Posterior vena cava (tissue), 2 donors: ENCODE results near the gene NKX6-2. TPM values are rescaled to one million over a fixed set of nuclear protein-coding genes. Genes with fewer than 3 reads are reported as not detected.
"Not testable (repeated sequence)": the region's sequence is repeated elsewhere in the genome, so short reads cannot be mapped to it uniquely, and the experiment has no call there.

Experiments
- DNase-seq: peaks from one replicate; pipeline ENCODE4 v3.0.0-alpha.2; 2020; ENCODE audit warnings: low spot score
- intact Hi-C, 2 donors: fragments of 100-400 bp; cut with DNase I; formaldehyde crosslinking; loops; one replicate each; pipeline versions ENCODE4 v1.14.1 to v1.14.2; 2022 to 2023
- total RNA-seq, 2 donors: library from RNA; stranded (reverse); fragmentation: NEBNext Ultra II Directional; extraction: Animal tissue kit (Norgen Biotek cat#: 25700); gene quantifications; one replicate each; pipeline ENCODE4 v1.2.1, GENCODE V29; 2021
- donor health status: DM: yes; HTN: yes; CAD: no.
- donor health status: DM: yes; HTN: yes; CAD: no.

NKX6-2 gene
- total RNA-seq, 2 donors from 2014 or later: not detected

DNA sequence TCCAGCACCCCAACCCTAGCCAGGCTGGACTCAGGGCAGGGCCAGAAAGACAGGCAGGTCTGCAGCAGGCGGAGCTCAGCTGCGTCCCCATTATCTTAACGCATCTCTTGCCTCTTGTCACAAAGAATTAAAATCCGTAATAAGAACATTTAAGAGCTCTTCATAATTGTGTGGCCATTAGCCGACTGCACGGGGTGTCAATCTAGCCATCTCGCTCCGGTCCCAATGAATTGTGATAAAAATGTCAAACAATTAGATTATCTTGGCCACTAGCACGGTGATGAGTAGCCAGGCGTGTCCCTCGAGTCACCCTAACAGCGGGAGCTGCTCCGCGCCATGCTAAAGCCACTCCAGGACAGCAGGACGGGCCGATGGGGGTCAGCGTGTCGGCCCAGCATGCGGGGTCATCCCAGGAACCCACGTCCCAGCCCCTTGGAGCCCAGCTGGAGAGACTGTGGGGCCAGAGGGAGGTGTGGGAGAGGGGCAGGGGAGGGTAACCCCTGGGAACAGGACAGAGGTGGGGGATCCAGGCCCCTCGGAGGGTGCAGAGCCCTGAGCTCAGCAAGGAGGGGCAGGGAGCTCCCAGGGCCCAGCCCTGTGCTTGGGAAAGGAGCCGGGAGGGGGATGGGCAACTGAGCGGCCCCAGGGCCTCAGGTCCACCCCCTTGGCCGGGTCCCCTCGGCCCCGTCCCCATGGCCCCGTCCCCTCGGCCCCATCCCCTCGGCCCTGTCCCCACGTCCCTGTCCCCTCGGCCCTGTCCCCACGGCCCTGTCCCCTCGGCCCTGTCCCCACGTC, 17.7 kb upstream of the NKX6-2 start:
- intact Hi-C loops: loop anchor here in 1 of 2 donors (5.0 kb wide), 1 partner anchor 219 kb away; no protein-coding TSS in a partner anchor
- DNase-seq: no peak

- intact Hi-C loops: loop anchor here in 1 of 2 donors (5.0 kb wide), 1 partner anchor 219 kb away; no protein-coding TSS in a partner anchor
- DNase-seq: no peak
These were observed 16.9 kb upstream of the NKX6-2 start for GRCh38 chr10:132802694-132803320.

DNA sequence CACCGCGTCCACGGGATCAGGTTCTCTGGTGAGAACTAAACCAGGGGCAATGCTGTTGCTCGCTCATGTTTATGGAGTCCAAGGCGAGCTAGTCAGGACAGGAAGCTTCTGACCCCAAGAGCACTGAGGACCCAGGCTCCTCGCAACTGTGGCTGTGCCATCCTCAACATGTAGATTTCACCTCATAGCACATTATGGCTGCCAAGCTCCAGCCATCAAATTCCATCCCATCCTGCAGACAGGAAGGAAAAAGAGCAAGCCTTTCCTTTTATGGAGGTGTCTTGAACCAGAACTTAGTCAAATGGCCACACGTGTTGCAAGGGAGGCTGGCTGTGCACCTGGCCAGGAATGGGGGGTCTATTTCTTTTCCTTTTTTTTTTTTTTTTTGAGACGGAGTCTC, 16.1 kb upstream of the NKX6-2 start:
- intact Hi-C loops: loop anchor here in 1 of 2 donors (5.0 kb wide), 1 partner anchor 220 kb away; no protein-coding TSS in a partner anchor
- no peak for DNase-seq

DNA sequence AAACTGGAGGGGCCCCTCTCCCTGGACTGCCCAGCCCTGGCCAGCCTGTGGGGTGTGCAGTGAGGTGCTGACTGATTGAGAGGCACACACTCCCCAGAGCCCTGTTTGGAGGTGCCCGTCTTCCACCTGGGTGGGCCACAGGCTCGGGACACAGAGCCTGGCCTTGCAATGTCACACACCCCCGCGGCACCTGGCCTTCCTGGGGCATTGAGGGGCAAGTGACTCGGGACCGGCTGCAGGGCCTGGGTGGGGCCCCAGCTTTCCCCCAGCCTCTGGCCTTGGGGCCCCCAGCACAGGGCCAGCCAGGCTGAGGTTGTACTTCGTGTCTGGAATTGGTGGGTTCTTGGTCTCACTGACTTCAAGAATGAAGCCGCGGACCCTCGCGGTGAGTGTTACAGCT, 13.9 kb upstream of the NKX6-2 start:
- intact Hi-C loops: loop anchor here in 1 of 2 donors (5.0 kb wide), 1 partner anchor 222 kb away; no protein-coding TSS in a partner anchor
- DNase-seq: no peak

DNA sequence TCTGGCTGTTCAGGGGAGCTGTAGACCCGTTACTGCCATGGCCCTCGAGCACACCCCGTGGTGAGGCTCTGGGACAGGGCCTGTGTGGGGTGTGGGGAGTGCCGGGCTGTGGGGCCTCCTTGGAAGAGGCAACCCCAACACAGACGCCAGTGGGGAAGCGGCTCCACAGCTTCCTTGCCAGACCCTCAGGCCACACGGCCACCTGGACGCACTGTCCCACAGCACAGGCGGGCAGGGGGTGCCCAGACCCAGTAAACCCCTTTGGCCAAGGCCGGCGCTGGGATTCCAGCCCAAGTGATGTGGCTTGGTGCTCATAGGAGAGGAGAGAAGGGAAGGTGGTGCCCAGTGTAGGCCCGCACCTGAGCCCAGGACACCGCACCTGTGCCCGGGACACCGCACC, 12.9 kb upstream of the NKX6-2 start:
- DNase-seq: no peak
- intact Hi-C loops: no loop called here

GRCh38 chr10:132798403-132798802, 12.5 kb upstream of the NKX6-2 start:
- no peak for DNase-seq
- intact Hi-C loops: no loop called here

- DNase-seq, intact Hi-C loops: not testable (repeated sequence)
These were observed 12.0 kb upstream of the NKX6-2 start for GRCh38 chr10:132797986-132798385.

DNA sequence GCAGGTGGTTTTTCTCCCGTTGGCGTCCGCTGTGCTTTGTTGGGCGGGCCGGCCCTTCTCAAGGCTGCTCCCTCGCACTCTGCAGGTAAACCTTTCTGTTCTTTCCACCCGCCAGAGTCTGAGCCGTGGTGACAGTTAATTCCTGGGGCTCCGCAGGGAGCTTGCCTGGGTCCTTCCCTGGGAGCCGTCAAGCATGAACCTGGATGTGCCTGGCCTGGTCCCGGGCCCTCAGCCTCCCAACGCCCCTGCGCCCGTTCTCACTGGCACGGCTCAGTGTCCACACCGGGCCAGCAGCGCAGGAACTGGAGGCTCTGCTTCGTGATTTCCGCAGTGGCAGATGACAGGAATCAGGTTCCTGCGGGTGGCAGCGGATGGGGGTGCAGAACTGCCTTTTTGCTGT, 10.9 kb upstream of the NKX6-2 start:
- intact Hi-C loops: no loop called here

GRCh38 chr10:132793871-132794849, 8.2 kb upstream of the NKX6-2 start:
- no peak for DNase-seq
- intact Hi-C loops: no loop called here

More for the DNA sequence above, 10.9 kb upstream of the NKX6-2 start:
- no peak for DNase-seq

DNA sequence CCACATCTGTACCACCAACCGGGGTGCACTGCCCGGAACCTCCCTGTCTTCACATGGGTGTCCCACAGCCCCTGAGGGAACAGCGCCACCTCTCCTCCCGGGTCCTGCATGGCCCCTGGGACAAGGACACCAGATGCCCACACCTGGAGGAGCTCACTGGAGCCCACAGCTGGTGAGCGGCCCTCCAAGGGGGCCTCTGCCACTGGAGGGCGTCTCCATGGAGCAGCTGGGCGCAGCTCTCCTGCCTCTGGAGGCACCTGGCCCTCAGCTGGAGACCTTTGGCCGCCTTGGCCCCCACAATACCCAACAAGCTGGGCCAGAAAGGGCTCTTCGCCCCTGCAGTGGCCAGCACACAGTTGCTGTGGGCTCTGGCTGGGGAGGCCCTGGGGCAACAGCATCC, 7.3 kb upstream of the NKX6-2 start:
- intact Hi-C loops: no loop called here
- no peak for DNase-seq

DNA sequence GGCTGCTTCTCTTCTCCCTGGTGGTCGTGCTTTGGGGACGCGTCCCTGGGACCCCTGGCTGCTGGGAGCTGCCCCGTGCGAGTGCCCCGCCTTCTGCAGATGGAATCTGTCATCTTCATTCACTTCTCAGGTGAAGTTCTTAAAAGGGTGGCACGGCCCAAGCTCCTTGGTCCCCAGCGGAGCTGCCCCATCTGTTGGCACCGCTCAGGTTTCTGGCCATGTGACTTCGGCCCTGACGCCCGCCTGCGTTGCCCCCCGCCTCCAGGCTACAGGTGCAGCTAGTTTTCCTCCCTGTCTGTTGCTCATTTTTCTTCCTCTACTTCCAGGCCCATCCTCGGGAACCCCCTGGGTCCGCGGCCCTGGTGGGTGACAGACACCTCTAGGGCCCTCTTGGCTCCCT, 6.8 kb upstream of the NKX6-2 start:
- no peak for DNase-seq

GRCh38 chr10:132792099-132792498, 6.2 kb upstream of the NKX6-2 start:
- intact Hi-C loops: not testable (repeated sequence)

More for the DNA sequence above, 6.8 kb upstream of the NKX6-2 start:
- intact Hi-C loops: no loop called here

GRCh38 chr10:132790934-132791829, 5.2 kb upstream of the NKX6-2 start:
- no peak for DNase-seq

More at GRCh38 chr10:132792099-132792498, 6.2 kb upstream of the NKX6-2 start:
- not testable (repeated sequence) for DNase-seq

DNA sequence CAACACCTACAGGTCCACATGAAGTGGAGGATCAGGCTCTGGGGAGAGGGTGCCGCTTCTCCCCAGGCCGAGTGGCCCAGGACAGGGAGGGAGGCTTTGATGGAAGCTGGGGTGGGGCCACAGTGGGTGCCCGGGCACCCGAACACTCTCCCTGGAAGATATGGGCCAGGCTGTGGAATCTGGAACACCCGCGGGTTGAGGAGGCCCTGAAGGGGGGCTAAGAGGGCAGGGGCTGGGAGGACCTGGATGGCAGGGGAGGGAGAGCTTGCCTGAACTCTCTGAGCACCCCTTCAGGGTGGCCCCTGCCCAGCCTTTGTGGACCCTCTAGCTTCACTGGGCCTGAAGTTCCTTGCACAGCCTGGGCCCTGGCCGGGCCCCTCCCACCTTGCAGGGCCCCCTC, 4.5 kb upstream of the NKX6-2 start:
- intact Hi-C loops: no loop called here
- no peak for DNase-seq

More at GRCh38 chr10:132790934-132791829, 5.2 kb upstream of the NKX6-2 start:
- intact Hi-C loops: no loop called here

DNA sequence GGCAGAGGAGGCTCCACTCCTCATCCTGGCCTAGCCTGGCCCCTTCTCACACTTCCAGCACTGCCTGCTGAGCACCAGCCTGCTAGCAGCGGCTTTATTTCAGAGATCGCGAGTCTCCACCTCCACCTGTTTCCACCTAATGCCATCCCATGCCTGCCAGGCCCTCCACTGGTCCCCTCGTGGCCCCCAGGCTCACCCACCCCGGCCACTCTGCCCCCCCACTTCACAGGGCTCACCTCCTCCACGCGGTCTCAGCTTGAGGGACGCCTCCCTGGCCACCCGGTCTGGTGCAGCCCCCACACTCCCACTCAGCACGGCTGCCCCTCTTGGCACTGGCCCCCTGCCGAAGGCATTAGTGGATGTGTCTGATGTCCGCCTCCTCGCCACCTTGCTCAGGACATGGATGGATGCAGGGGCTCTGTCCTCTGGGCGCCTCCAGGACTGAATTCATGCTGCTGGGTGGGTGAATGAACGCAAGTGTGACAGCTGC, 3.8 kb upstream of the NKX6-2 start:
- DNase-seq: no peak
- intact Hi-C loops: no loop called here

DNA sequence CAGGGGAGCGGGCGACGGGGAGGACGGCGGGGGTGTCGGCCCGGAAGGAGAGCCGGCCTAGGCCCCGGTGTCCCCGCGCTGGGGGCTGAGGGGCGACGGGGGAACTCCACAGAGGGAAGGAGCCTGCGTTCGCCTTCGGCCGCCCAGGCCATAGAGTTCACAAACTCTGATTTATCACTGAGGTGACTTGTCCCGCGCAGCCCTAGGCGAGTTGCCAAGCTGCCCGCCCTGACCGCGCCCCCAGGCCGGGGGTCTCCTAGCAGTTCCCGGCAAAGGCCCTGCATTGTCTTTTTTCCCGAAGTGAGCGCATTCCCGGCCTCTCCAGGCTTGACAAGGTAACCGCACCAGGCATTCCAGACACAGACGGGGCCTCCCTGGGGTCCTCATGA, 2.9 kb upstream of the NKX6-2 start:
- intact Hi-C loops: no loop called here
- no peak for DNase-seq

DNA sequence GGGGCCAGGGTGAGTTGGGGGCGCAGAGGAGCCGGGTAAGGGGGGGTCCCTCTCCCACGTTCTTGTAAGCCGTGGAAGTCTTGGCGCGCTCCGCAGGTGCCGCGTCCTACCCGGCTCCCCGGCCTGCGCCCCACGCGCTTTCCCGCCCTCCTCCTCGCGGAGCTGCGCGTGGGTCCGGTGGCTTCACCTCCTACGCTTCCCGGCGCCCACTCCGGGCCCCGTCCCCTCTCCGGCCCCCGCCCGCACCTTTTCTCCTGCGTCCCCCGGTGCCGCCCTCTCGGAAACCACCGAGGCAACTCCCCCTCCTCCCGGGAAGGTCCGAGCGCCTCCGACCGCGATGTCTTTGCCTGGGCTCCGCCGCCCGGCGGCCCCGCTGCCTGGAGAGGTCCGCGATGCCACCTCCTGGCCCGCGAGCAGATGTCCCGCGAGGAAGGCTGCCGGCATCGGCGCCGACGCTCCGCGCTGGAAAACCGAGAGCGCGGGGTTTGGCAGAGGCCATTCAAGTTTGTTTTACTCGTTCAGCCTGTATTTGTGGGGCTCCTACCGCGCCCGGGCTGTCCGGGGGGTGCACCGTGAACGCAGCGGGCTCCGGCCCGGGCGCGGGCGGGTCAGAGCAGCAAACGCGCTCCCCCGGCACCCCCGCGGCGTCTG, 2.4 kb upstream of the NKX6-2 start:
- DNase-seq: no peak
- intact Hi-C loops: no loop called here
